AG08395 (cell line): Measurements from ENCODE around the gene PNCK.
A peak's percentile ranks its signal among the peaks of the same experiment; 100 is the strongest.
"Not testable (repeated sequence)": the region's sequence is repeated elsewhere in the genome, so short reads cannot be mapped to it uniquely, and the experiment has no call there.

ENCODE experiments used
- DNase-seq: peaks from one replicate; pipeline ENCODE4 v3.0.0; 2012; ENCODE audit warnings: mixed read lengths, low spot score

Gene PNCK

GRCh38 chrX:153686711-153687110 lies 13.1 kb upstream of the PNCK start:
- DNase-seq, result no peak

DNA sequence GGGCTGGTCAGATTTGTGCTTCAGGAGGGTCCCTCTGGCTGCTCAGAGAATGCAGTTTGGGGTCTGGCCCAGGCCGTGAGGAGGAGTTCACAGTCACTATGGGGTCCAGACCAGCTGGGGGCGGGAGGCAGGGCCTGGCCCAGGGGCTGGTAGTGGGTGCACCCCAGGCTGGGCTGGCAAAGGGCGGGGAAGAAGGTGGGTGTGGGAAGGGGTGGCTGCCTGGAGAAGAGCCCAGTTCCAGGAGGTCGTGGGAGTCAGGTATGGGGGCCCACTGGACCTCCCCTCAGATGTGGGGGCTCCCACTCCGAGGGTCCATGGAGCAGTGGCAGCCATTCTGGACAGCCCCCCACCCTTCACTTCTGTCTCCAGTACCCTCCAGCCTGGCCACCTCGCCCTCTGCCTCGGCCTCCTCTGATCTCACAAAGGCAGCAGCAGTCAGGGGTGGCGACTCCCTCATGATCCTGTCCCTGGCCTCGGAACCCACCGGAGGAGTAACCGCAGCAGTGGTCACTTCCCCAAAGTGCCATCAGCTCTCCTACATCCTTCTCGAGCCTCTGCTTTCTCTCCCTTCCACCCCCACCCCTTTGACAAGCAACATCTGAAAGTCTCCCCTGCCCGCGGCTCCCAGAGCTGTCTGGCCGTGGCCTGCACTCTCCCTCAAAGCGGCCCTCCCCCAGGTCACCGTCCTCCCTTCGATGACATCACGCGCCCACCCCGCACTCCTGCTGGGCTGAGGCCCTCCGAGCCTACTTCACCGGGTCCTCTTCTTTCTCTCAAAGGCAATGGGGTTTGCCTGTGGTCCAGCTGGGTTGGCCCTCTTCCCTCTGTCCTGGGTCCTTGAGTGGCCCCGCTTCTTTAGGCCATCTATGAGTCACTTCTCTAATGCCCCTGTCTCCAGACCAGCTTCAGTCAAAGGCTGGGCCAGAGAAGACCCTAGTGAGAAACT lies 12.4 kb upstream of the PNCK start:
- no peak for DNase-seq

DNA sequence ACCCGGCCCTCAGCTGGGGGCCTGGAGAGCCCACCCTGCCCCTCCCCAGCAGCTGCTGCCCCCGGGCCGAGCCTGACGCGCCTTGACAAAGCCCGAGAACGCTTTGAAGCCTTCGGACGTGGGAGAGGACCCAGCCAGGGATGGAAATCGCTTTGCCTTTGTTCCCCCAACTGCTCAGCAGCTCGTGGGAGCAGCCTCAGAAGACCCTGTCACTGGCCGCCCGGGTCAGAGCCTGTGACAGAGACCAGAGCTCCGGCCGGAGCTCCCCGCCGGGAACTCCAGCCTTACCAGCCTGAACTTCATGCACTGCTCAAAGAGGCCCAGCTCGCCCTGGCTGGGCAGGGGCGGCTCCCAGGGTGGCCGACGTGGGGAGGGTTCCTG lies 11.5 kb upstream of the PNCK start:
- no peak for DNase-seq

DNA sequence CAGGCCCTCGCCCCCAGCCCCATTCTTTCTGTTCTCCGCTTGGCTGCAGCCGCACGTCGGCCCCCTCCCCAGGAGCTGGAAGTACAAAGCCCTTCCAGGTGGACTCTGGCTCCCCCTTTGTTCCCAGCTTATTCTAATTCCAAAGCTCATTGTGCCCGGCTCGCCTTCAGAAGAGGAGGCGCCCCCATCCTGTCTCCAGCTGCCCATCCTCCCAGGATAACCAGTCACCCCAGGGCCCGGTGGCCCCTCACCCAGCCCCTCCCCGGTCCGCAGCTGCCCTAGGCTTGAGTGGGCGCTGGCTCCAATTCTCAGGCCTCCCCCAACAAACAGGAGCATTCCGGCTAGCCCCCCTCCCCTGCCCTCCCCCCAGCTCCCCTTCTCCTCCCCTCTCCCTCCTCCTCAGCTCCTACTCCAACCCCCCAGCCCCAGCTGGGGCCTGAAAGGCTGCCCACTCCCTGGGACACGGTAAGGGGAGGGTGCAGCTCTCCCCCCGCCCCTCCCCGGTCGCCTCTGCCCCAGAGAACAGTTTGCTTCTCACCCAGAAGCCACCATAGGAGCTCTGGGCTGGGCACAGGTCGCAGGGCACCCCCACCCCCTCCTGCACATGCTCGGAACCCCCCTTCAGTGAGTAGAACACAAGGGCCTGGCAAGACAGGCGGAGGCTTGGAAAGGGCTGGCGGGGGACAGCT lies 11.0 kb upstream of the PNCK start:
- no peak for DNase-seq

DNA sequence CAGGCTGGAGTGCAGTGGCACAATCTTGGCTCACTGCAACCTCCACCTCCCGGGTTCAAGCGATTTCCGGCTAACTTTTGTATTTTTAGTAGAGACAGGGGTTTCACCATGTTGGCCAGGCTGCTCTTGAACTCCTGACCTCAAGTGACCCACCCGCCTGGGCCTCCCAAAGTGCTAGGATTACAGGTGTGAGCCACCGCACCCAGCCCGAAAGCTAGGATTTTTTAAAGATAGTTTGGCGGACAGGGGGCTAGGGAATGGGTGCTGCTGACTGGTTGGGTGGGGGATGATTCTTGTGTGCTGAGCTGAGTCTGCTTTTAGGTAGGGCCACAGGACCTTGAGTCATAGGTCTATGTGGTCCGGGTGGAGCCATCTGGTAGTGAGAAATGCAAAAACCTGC lies 9.9 kb upstream of the PNCK start:
- DNase-seq, result not testable (repeated sequence)

- DNase-seq, result no peak
These were observed 7.6 kb upstream of the PNCK start for GRCh38 chrX:153681175-153681574.

DNA sequence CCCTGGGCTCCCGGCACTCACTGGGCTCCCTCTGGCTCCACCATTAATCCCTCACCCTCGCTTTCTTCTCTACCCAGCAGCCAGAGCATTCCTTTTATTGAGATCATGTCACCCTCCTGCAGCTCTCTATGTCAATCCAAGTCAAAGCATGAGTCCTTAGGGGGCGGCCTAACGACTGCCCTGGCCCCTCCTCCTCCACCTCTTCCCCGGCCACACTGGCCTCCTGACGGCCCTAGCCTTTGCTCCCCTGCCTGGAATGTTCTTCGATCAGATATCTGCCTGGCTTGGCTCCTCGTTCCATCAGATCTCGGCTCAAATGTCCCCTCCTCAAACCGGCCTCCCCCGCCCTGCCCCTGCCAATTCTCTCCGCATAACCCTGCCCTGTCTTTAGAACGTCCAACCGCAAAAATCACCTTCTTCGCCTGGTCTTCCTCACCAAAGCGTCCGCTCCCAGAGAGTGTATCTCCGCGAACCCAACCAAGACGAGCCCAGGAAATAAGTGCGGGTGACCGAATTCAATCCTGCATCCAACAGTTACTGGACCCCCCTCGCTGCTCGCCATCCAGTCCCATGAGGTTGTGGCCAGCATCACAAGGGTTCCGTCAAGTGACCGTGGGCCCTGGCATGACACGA lies 722 bp upstream of the PNCK start:
- no peak for DNase-seq

- no peak for DNase-seq
These were observed 834 bp downstream of the PNCK start for GRCh38 chrX:153672531-153673427.

DNA sequence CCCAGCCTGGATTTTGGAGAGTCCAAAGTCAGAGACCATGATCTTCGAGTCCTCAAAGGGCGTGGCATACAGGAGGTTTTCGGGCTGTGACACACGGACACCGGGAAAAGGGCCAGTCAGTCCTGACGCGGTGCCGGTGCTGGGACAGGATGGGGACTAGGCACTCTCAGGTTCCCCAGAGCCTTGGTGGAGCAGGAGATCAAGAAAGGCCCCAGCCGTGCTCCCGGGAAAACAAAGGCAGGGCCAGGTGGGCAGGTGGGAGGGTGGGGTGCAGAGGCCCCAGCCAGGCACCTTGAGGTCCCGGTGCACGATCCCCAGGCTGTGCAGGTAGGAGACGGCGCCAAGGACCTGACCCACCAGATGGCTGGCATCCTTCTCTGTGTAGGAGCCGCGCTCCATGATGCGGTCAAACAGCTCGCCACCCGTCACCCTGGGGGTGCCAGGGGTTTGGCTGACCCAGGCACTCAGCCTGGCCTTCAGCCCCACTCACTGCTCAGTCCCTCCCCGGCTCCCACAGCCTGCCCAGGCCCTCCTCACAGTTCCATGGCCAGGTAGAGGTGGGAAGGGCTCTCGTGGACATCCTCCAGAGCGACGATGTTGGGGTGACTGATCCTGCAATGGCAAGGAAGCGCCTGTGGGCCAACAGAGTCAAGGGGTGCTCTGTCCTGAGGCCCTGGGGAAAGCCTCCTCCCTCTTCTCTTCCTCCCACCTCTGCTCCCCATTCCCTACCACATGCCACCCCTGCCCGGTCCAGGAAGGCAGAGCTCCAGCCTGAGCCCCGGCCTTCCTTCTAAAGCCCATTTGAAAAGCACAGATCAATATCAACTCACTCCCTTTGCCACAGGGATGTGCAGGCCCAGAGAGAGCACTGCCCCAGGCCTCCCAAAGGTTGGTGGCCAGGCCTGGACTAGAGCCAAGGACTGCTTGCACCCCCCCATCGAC lies 1.8 kb downstream of the PNCK start:
- DNase-seq, result no peak

- DNase-seq, result no peak
These were observed 2.6 kb downstream of the PNCK start for GRCh38 chrX:153670748-153671588.

- no peak for DNase-seq
These were observed 3.5 kb downstream of the PNCK start for GRCh38 chrX:153669901-153670731.

GRCh38 chrX:153669174-153669890 lies 4.3 kb downstream of the PNCK start:
- DNase-seq, result peak; percentile 36

DNA sequence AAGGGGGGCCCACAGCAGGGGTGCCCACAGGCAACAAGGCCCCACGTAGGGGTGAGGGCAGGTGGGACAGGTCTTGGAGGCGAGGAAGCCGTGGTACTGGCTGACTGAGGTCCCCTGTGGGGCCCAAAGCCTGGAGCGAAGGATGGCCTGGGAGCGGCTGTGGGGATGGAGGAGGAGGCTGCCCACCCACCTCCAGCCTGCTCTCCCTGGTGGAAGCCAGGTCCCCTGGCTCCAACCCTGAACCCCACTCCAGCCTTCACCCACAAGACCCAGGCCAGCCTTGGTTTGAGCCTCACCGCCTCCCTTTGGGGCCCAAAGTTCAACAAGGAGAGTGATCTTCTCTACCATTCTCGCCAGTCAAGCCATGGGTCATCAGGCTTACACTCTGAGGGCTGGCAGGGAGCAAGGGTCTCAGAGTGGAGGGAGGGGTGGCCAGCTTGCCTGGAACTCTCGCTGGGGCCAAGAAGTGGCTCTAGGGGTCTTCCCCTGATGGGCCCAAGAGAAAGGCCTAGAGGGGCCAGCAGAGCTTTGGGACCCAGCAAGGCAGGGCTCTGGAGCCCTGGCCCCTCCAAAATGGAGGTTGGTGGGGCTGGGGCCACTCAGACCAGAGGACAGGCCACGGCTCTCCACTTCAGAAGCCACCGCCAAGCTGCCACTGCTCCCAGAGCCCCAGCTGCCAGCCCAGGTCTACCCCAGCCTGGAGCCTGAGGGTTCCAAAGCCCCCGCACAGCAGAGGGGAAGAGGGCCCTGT lies 5.0 kb downstream of the PNCK start:
- no peak for DNase-seq

GRCh38 chrX:153667956-153668396 lies 5.6 kb downstream of the PNCK start:
- peak; percentile 76 for DNase-seq

DNA sequence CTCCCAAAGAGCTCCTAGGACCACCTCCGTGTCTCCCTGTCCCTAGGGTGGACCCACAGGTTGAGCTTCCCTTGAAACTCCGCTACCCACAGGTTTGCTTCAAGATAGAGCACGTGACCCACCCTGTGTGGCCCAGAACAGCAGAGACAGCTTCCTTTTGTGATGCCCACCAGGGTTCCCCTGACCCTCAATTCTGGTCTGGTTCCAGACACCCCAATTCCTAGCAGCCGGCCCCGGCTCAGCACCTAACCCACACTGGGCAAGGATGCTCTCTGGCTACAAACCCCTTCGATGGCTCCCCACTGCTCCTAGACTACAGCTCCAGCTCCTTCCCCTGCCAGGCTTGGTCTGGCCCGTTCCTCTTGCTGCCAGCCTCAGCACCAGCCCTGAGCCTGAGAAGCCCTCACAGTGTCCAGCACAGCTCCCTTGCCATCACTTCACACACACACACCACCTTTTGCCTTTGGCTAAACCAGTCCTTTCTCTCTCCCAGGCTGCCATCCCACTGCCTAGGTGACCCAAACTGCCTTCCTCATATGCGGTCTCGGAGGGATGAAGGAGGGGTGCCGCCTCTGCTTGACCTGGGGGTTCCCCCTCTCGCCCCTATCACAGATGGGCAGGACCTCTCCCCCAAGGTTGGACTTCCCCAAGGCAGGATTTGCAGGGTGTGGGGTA lies 6.2 kb downstream of the PNCK start:
- no peak for DNase-seq

- no peak for DNase-seq
These were observed 7.8 kb downstream of the PNCK start for GRCh38 chrX:153665726-153666306.
